ENCODE results near the gene METRNL.

The METRNL gene

GRCh38 chr17:83109793-83110645 lies 30.6 kb downstream of the METRNL start:
- no peak for TF ChIP-seq CTCF (IDR thresholded peaks at IDR 0.05; ENCODE audit: low read depth, low read length)
- H3K9me3 ChIP-seq (ENCODE audit: severe bottlenecking) = peaks cover 8% of the 10 kb centered on the region
- no peaks in the 10 kb centered on the region for H3K36me3 ChIP-seq
- H3K4me3 ChIP-seq (ENCODE audit: low read depth, low read length) = no peak overlapping the region
- no peak overlapping the region for H3K27ac ChIP-seq
- no peak for DNase-seq
- no peaks in the 10 kb centered on the region for H3K27me3 ChIP-seq (ENCODE audit: insufficient read depth, low read depth, severe bottlenecking)

GRCh38 chr17:83110735-83111134 lies 31.3 kb downstream of the METRNL start:
- Histone ChIP-seq H3K9me3 (ENCODE audit: severe bottlenecking) (peaks cover 8% of the 10 kb centered on the region), H3K27ac (no peak overlapping the region), H3K36me3 (no peaks in the 10 kb centered on the region), H3K27me3 (ENCODE audit: insufficient read depth, low read depth, severe bottlenecking) (no peaks in the 10 kb centered on the region), H3K4me3 (ENCODE audit: low read depth, low read length) (no peak overlapping the region)
- DNase-seq = no peak
- no peak for TF ChIP-seq CTCF (IDR thresholded peaks at IDR 0.05; ENCODE audit: low read depth, low read length)

GRCh38 chr17:83111516-83112282 lies 32.3 kb downstream of the METRNL start:
- Histone ChIP-seq H3K36me3 (no peaks in the 10 kb centered on the region), H3K27me3 (ENCODE audit: insufficient read depth, low read depth, severe bottlenecking) (no peaks in the 10 kb centered on the region), H3K9me3 (ENCODE audit: severe bottlenecking) (peaks cover 8% of the 10 kb centered on the region), H3K27ac (no peak overlapping the region), H3K4me3 (ENCODE audit: low read depth, low read length) (no peak overlapping the region)
- no peak for TF ChIP-seq CTCF (IDR thresholded peaks at IDR 0.05; ENCODE audit: low read depth, low read length)
- DNase-seq = no peak

GRCh38 chr17:83113381-83113780 lies 34.0 kb downstream of the METRNL start:
- H3K27me3 ChIP-seq (ENCODE audit: insufficient read depth, low read depth, severe bottlenecking) = no peaks in the 10 kb centered on the region
- no peak for DNase-seq

GRCh38 chr17:83113792-83114191 lies 34.4 kb downstream of the METRNL start:
- no peaks in the 10 kb centered on the region for H3K27me3 ChIP-seq (ENCODE audit: insufficient read depth, low read depth, severe bottlenecking)
- no peak overlapping the region for H3K27ac ChIP-seq
- no peak overlapping the region for H3K4me3 ChIP-seq (ENCODE audit: low read depth, low read length)
- H3K9me3 ChIP-seq (ENCODE audit: severe bottlenecking) = peaks cover 4% of the 10 kb centered on the region
- DNase-seq = no peak
- no peak for TF ChIP-seq CTCF (IDR thresholded peaks at IDR 0.05; ENCODE audit: low read depth, low read length)
- H3K36me3 ChIP-seq = no peaks in the 10 kb centered on the region

More at GRCh38 chr17:83113381-83113780, 34.0 kb downstream of the METRNL start:
- no peak overlapping the region for H3K27ac ChIP-seq
- H3K9me3 ChIP-seq (ENCODE audit: severe bottlenecking) = peaks cover 6% of the 10 kb centered on the region
- no peaks in the 10 kb centered on the region for H3K36me3 ChIP-seq
- no peak overlapping the region for H3K4me3 ChIP-seq (ENCODE audit: low read depth, low read length)
- TF ChIP-seq CTCF (IDR thresholded peaks at IDR 0.05; ENCODE audit: low read depth, low read length) = no peak
